ENCODE results near the gene IQCF6. TPM values are rescaled to one million over a fixed set of nuclear protein-coding genes. Genes with fewer than 3 reads are reported as not detected.

IQCF6 gene
- polyA plus RNA-seq, 3 donors = not detected

DNA sequence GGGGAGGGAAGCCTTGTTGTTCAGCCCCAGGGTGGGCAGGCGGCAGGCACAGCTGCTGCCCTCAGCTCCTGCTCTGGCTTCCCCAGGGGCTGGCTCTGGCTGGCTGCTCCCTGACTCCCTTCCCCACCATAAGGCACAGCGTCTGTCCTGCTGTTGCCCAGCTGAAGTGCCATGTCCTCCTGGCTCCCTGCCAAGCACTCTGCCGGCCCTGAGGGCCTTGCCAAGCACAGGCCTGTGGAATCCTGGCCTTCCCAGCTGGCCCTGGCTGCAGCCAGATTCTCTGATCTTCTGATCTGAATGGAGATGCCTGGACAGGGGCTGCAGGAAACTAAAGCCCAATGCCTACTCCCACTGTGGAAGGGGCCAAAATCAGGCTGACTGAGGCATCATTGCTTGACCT is 1.1 kb downstream of the IQCF6 start:
- Mint-ChIP-seq H3K9me3 (peaks cover 0 to 4% (median 0%) of the 10 kb centered on the region in 7 donors), H3K4me1 (no peaks in the 10 kb centered on the region), H3K4me3 (no peak overlapping the region), H3K27me3 (ENCODE audit: low read depth in 3 of 3) (peaks cover 5 to 19% (median 12%) of the 10 kb centered on the region in 3 donors), H3K36me3 (no peaks in the 10 kb centered on the region), H3K27ac (no peak overlapping the region)
- TF ChIP-seq, protein P1, sequence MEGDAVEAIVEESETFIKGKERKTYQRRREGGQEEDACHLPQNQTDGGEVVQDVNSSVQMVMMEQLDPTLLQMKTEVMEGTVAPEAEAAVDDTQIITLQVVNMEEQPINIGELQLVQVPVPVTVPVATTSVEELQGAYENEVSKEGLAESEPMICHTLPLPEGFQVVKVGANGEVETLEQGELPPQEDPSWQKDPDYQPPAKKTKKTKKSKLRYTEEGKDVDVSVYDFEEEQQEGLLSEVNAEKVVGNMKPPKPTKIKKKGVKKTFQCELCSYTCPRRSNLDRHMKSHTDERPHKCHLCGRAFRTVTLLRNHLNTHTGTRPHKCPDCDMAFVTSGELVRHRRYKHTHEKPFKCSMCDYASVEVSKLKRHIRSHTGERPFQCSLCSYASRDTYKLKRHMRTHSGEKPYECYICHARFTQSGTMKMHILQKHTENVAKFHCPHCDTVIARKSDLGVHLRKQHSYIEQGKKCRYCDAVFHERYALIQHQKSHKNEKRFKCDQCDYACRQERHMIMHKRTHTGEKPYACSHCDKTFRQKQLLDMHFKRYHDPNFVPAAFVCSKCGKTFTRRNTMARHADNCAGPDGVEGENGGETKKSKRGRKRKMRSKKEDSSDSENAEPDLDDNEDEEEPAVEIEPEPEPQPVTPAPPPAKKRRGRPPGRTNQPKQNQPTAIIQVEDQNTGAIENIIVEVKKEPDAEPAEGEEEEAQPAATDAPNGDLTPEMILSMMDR (IDR thresholded peaks at IDR 0.05) = no peak
- DNase-seq = no peak
- 93% methylated on average over 3 of the region's 3 CpGs for WGBS (ENCODE audit: insufficient coverage)
- Histone ChIP-seq H2AFZ (ENCODE audit: insufficient read depth, low read depth, low read length, poor library complexity, severe bottlenecking) (no peak overlapping the region), H3K9ac (ENCODE audit: insufficient read depth, low read length, poor library complexity, severe bottlenecking) (no peak overlapping the region), H3K27me3 (ENCODE audit: control insufficient read depth in 2 of 2, insufficient read depth in 2 of 2, low read length in 2 of 2) (peaks cover 6 to 7% of the 10 kb centered on the region in 2 donors), H3K4me3 (replicated peaks in 1 of 3; ENCODE audit: low read depth in 2 of 3, low read length in 3 of 3) (no peak overlapping the region), H3K4me1 (ENCODE audit: control insufficient read depth in 1 of 2, insufficient read depth in 2 of 2, low read length in 2 of 2) (no peaks in the 10 kb centered on the region), H3K9me3 (replicated peaks in 1 of 2; ENCODE audit: control insufficient read depth in 1 of 2, insufficient read depth in 1 of 2, low read length in 2 of 2) (no peaks in the 10 kb centered on the region), H3K79me2 (ENCODE audit: insufficient read depth, low read length) (no peaks in the 10 kb centered on the region), H3K27ac (ENCODE audit: low read depth in 1 of 2, low read length in 2 of 2) (no peak overlapping the region), H4K20me1 (ENCODE audit: insufficient read depth, low read length) (no peaks in the 10 kb centered on the region), H3K4me2 (replicated peaks; ENCODE audit: extremely low read depth, low read length, poor library complexity, severe bottlenecking) (no peak overlapping the region), H3K36me3 (replicated peaks in 1 of 2; ENCODE audit: control insufficient read depth in 1 of 2, insufficient read depth in 2 of 2, low read length in 2 of 2) (no peaks in the 10 kb centered on the region)
- intact Hi-C loops (cut with micrococcal nuclease) = no loop called here

DNA sequence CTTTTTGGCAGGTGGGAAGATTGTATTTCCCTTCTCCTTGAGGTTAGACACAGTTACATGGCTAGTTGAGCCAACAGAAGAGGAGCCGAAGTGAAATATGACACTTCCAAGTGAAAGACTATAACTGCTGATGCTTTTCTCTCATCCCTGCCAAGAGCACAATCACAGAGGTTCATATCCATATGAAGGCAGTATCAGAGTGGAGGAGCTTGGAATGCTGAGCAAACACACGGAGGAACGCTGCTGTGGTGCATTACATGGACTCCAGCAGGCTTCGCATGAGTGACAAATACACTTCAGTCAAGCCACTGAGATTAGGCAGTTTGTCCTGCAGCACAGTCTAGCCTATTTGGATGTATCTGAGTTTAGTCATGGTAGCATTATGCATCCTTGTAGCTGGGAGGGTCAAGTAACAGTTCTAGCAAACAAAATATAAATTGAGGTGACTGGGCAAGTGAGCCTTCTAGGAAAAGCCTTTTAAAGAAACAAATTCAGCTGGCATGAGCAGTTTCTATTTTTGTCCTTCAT is 5.4 kb downstream of the IQCF6 start:
- H3K36me3 ChIP-seq (replicated peaks in 1 of 2; ENCODE audit: control insufficient read depth in 1 of 2, insufficient read depth in 2 of 2, low read length in 2 of 2) = no peaks in the 10 kb centered on the region
- H3K4me2 ChIP-seq (replicated peaks; ENCODE audit: extremely low read depth, low read length, poor library complexity, severe bottlenecking) = no peak overlapping the region
- no peak overlapping the region for H3K4me3 ChIP-seq (replicated peaks in 1 of 3; ENCODE audit: low read depth in 2 of 3, low read length in 3 of 3)
- H3K4me1 ChIP-seq (ENCODE audit: control insufficient read depth in 1 of 2, insufficient read depth in 2 of 2, low read length in 2 of 2) = no peaks in the 10 kb centered on the region
- Mint-ChIP-seq H3K9me3 (peaks cover 0 to 5% (median 1%) of the 10 kb centered on the region in 7 donors), H3K36me3 (no peaks in the 10 kb centered on the region), H3K4me1 (no peaks in the 10 kb centered on the region), H3K27me3 (ENCODE audit: low read depth in 3 of 3) (peaks cover 13 to 23% (median 18%) of the 10 kb centered on the region in 3 donors), H3K4me3 (no peak overlapping the region), H3K27ac (no peak overlapping the region)
- 52% methylated on average over 3 of the region's 4 CpGs for WGBS (ENCODE audit: insufficient coverage)
- intact Hi-C loops (cut with micrococcal nuclease) = no loop called here
- no peaks in the 10 kb centered on the region for H3K79me2 ChIP-seq (ENCODE audit: insufficient read depth, low read length)
- H3K9me3 ChIP-seq (replicated peaks in 1 of 2; ENCODE audit: control insufficient read depth in 1 of 2, insufficient read depth in 1 of 2, low read length in 2 of 2) = no peaks in the 10 kb centered on the region
- no peak overlapping the region for H3K9ac ChIP-seq (ENCODE audit: insufficient read depth, low read length, poor library complexity, severe bottlenecking)
- no peak overlapping the region for H3K27ac ChIP-seq (ENCODE audit: low read depth in 1 of 2, low read length in 2 of 2)
- H4K20me1 ChIP-seq (ENCODE audit: insufficient read depth, low read length) = no peaks in the 10 kb centered on the region
- H2AFZ ChIP-seq (ENCODE audit: insufficient read depth, low read depth, low read length, poor library complexity, severe bottlenecking) = no peak overlapping the region
- peaks cover 16 to 17% of the 10 kb centered on the region in 2 donors for H3K27me3 ChIP-seq (ENCODE audit: control insufficient read depth in 2 of 2, insufficient read depth in 2 of 2, low read length in 2 of 2)
- TF ChIP-seq, protein P1 (IDR thresholded peaks at IDR 0.05) = no peak
- DNase-seq = no peak
